Endothelial cell of umbilical vein (primary cell): ENCODE results near the gene UNC93B1. TPM values are rescaled to one million over a fixed set of nuclear protein-coding genes. Genes with fewer than 3 reads are reported as not detected.

ENCODE experiments used
- BruUV-seq: library from RNA; stranded (reverse); fragments of 400-500 nt; replicated peaks from 2 replicates; lab custom pipeline; 2021; lab: Mats Ljungman, UMichigan
- CTCF ChIA-PET: fragments of 300-600, 350-600 bp; sonication (Branson Sonifier 250); formaldehyde crosslinking; loops from one replicate; lab custom pipeline; 2021; ENCODE audit warnings: antibody characterized with exemption, inconsistent platforms; lab: Charles Lee
- POLR2A ChIA-PET: fragments of 300-600, 350-600 bp; sonication (Branson Sonifier 250); formaldehyde crosslinking; loops from one replicate; lab custom pipeline; 2021; ENCODE audit warnings: antibody characterized with exemption, inconsistent platforms; lab: Charles Lee
- DNase-seq: peaks from one replicate; pipeline ENCODE4 v3.0.0-alpha.2; 2011; ENCODE audit warnings: low read depth, low spot score
- FAIRE-seq: peaks from 2 replicates; lab custom pipeline; 2011; peaks lifted over from hg19 to GRCh38; lab: Jason Lieb, UNC
- H2AFZ ChIP-seq: 2 replicates; pipeline ENCODE4 v1.6.0; 2012; ENCODE audit warnings: low read depth, low read length, control low read depth, inconsistent platforms
- H3K27ac ChIP-seq: 2 replicates; pipeline ENCODE4 v1.5.1; 2011; ENCODE audit warnings: low read depth, mild to moderate bottlenecking, control low read depth, low read length, moderate library complexity; ENCODE audit not compliant: insufficient read depth
- H3K27me3 ChIP-seq, 2 experiments: 2 replicates each; pipeline versions ENCODE4 v1.6.0 to v1.6.1; 2011; ENCODE audit warnings: low read length in 2 of 2, mixed read lengths in 1 of 2; ENCODE audit not compliant: control insufficient read depth in 2 of 2, insufficient read depth in 2 of 2
- H3K36me3 ChIP-seq, 2 experiments: 2 replicates in 1 of 2; 3 replicates in 1 of 2; pipeline ENCODE4 v1.5.1; 2011; ENCODE audit warnings: low read length in 2 of 2, mild to moderate bottlenecking in 1 of 2, moderate library complexity in 1 of 2; ENCODE audit not compliant: control insufficient read depth in 2 of 2, insufficient read depth in 2 of 2; ENCODE audit errors: extremely low read depth in 1 of 2
- H3K4me1 ChIP-seq: 3 replicates; pipeline ENCODE4 v1.5.1; 2011; ENCODE audit warnings: mild to moderate bottlenecking, low read length; ENCODE audit not compliant: control insufficient read depth, insufficient read depth; ENCODE audit errors: extremely low read depth
- H3K4me2 ChIP-seq: 2 replicates; pipeline ENCODE4 v1.6.1; 2011; ENCODE audit warnings: low read length, control low read depth, mixed read lengths; ENCODE audit not compliant: insufficient read depth
- H3K4me3 ChIP-seq, 3 experiments: fragments of 200-600 bp in 1 of 3; sonication (generic), shearing (Covaris generic) in 1 of 3; replicated peaks in 1 of 3; 2 replicates each; pipeline ENCODE4 v1.5.1; 2011 to 2016; ENCODE audit warnings: control low read depth in 3 of 3, low read length in 3 of 3, mild to moderate bottlenecking in 2 of 3, inconsistent platforms in 1 of 3, low read depth in 1 of 3, moderate library complexity in 1 of 3; ENCODE audit not compliant: insufficient read depth in 1 of 3
- H3K79me2 ChIP-seq: 2 replicates; pipeline ENCODE4 v1.6.0; 2012; ENCODE audit warnings: low read length, inconsistent platforms; ENCODE audit not compliant: control insufficient read depth, insufficient read depth
- H3K9ac ChIP-seq: replicated peaks from 2 replicates; pipeline ENCODE3; 2011; ENCODE audit warnings: low read length, control low read depth; ENCODE audit not compliant: insufficient read depth; ENCODE audit errors: extremely low read depth
- H3K9me1 ChIP-seq: replicated peaks from 3 replicates; pipeline ENCODE4 v1.6.0; 2011; ENCODE audit warnings: mild to moderate bottlenecking, low read length; ENCODE audit not compliant: control insufficient read depth, insufficient read depth; ENCODE audit errors: extremely low read depth
- H3K9me3 ChIP-seq: replicated peaks from 2 replicates; pipeline ENCODE4 v1.5.1; 2012; ENCODE audit warnings: low read length, inconsistent platforms; ENCODE audit not compliant: control insufficient read depth, insufficient read depth
- H4K20me1 ChIP-seq: replicated peaks from 2 replicates; pipeline ENCODE3; 2011; ENCODE audit warnings: mild to moderate bottlenecking, low read length; ENCODE audit not compliant: control insufficient read depth, insufficient read depth; ENCODE audit errors: extremely low read depth
- EZH2 ChIP-seq: IDR thresholded peaks from 2 replicates; pipeline ENCODE4 v1.6.1; 2012; ENCODE audit warnings: borderline replicate concordance, low read depth, mild to moderate bottlenecking, moderate library complexity, low read length, inconsistent platforms; ENCODE audit not compliant: severe bottlenecking
- FOS ChIP-seq: IDR thresholded peaks from 2 replicates; pipeline ENCODE4 v1.6.1; 2011; ENCODE audit warnings: mild to moderate bottlenecking, low read length, moderate library complexity, borderline replicate concordance; ENCODE audit not compliant: insufficient read depth
- GATA2 ChIP-seq: IDR thresholded peaks from 2 replicates; pipeline ENCODE4 v1.7.0; 2011; ENCODE audit warnings: low read depth, mild to moderate bottlenecking, moderate library complexity, mixed read lengths, low read length; ENCODE audit not compliant: insufficient read length, insufficient read depth
- JUN ChIP-seq: IDR thresholded peaks from 2 replicates; pipeline ENCODE4 v1.6.1; 2011; ENCODE audit warnings: borderline replicate concordance, low read depth; ENCODE audit not compliant: insufficient read length, insufficient read depth
- MYC ChIP-seq: IDR thresholded peaks from one replicate; pipeline ENCODE4 v1.6.1; 2011; ENCODE audit warnings: mild to moderate bottlenecking, low read depth, low read length
- POLR2A ChIP-seq: IDR thresholded peaks from 2 replicates; pipeline ENCODE4 v1.6.1; 2012; ENCODE audit warnings: low read depth, mild to moderate bottlenecking, control low read depth, low read length
- POLR2AphosphoS5 ChIP-seq: IDR thresholded peaks from 2 replicates; pipeline ENCODE4 v1.6.1; 2012; ENCODE audit warnings: low read depth, mild to moderate bottlenecking, control low read depth, low read length, moderate library complexity; ENCODE audit not compliant: insufficient read depth
- dilution Hi-C: fragments of 300-500 bp; cut with MboI; formaldehyde crosslinking; loops from one replicate; pipeline ENCODE4 v1.15.0; 2019; ENCODE audit warnings: low sequenced_read_pairs; ENCODE audit not compliant: extremely low pct_ligation_motif_present
- intact Hi-C: fragments of 100-400 bp; cut with micrococcal nuclease; formaldehyde crosslinking; loops from one replicate; pipeline ENCODE4 v1.10.0; 2022
- polyA plus RNA-seq, 4 experiments: library from polyadenylated mRNA; depleted of rRNA in 3 of 4; stranded (reverse) in 3 of 4; unstranded in 1 of 4; fragments of >200 nt; gene quantifications; 2 replicates each; pipeline versions ENCODE4 v1.2.1 to v1.2.3, GENCODE V29; 2011 to 2012; ENCODE audit warnings: missing spikeins in 1 of 4
- total RNA-seq: library from RNA; stranded (reverse); gene quantifications from 2 replicates; pipeline ENCODE4 v1.2.3, GENCODE V29; 2021
- TF ChIP-seq, protein P1 (sequence below): IDR thresholded peaks from 2 replicates; pipeline ENCODE4 v1.6.1; 2011; ENCODE audit not compliant: insufficient read depth, insufficient read length

The UNC93B1 gene
- total and polyA plus RNA-seq, 2 donors (not counting 3 experiments of a cell fraction or from before 2014, with no cell fraction given): 10.6 to 18.9 TPM

DNA sequence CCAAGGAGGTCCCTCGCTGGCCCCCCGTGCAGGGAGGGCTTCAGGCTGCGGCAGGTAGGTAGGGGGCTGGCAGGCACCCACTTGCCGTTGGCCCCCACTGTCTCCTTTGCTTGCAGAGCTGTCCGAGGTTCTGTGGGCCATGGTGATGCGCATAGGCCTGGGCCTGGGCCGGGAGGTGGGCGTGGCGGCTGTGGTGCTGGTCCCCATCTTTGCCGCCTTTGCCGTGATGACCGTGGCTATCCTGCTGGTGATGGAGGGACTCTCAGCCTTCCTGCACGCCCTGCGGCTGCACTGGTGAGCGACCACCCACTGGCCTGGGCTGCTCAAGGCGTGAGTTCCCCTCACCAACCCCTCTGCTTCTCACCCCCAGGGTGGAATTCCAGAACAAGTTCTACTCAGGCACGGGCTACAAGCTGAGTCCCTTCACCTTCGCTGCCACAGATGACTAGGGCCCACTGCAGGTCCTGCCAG, 46.5 kb upstream of the UNC93B1 start:
- Histone ChIP-seq H3K27ac (no peak overlapping the region), H3K79me2 (no peaks in the 10 kb centered on the region), H3K36me3 (peaks cover 4 to 41% of the 10 kb centered on the region in 2 experiments), H4K20me1 (no peaks in the 10 kb centered on the region), H2AFZ (no peak overlapping the region), H3K4me3 (no peak overlapping the region), H3K9ac (no peak overlapping the region), H3K9me3 (no peaks in the 10 kb centered on the region), H3K9me1 (no peaks in the 10 kb centered on the region), H3K4me2 (no peak overlapping the region), H3K4me1 (no peaks in the 10 kb centered on the region), H3K27me3 (no peaks in the 10 kb centered on the region)
- DNase-seq (no peak), FAIRE-seq (no peak)
- dilution Hi-C loops: no loop called here
- TF ChIP-seq POLR2A (no peak), MYC (no peak), JUN (no peak), GATA2 (no peak), EZH2 (no peak), FOS (no peak), POLR2AphosphoS5 (no peak)
- TF ChIP-seq, protein P1, sequence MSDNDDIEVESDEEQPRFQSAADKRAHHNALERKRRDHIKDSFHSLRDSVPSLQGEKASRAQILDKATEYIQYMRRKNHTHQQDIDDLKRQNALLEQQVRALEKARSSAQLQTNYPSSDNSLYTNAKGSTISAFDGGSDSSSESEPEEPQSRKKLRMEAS: no peak
- ChIA-PET POLR2A (no interaction called here), CTCF (no interaction called here)
- intact Hi-C loops: no loop called here
- BruUV-seq: no TSS peak
